Stimulated activated CD8-positive, alpha-beta memory T cell treated with anti-CD3 and anti-CD28 coated beads, Interleukin-12 subunit alpha, Interleukin-12 subunit beta, amount 100 ng/mL, for 1 hour (primary cell): ENCODE measurements around the gene HMGB4.

ENCODE experiments used
- DNase-seq: peaks from one replicate; pipeline ENCODE4 v3.0.0-alpha.2; 2020; ENCODE audit warnings: low read depth

The HMGB4 gene

DNA sequence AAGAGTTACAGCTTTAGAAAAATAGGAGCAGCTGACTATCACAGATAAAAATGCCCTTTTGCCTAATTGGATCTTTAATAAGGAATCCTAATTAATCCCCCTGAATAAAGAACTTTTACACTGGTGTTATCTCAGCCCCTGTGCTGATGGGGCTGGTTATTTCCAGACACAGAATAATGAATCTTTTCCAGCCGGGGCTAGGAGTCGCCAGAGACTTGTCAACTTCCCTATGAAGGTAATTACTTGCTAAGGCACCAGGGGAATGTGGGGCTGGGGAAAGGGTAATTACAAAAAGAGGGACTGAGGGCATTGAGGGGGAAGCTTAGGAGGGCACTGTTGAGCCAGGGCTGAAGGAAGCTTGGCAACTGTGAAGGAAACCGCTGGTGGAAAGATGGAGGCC lies 34.5 kb downstream of the HMGB4 start:
- DNase-seq = no peak

DNA sequence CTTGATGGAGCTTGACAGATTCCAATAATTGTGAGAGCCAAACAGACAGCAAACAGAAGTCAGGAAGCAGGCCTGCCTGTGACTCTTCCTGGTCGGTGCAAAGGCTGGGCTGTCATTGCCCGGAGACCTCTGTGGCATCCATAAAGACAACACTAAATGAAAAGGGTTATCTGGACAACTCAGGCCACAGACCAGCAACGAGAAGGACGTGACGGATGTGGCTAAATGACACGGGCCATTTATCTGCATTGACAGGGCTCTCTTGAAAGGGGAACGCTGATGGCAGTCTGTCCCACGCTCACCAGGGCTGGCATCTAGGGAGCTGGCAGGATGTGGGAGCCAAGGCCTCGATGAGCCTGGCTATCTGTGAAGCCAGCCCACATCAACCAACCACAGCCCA lies 35.0 kb downstream of the HMGB4 start:
- no peak for DNase-seq

DNA sequence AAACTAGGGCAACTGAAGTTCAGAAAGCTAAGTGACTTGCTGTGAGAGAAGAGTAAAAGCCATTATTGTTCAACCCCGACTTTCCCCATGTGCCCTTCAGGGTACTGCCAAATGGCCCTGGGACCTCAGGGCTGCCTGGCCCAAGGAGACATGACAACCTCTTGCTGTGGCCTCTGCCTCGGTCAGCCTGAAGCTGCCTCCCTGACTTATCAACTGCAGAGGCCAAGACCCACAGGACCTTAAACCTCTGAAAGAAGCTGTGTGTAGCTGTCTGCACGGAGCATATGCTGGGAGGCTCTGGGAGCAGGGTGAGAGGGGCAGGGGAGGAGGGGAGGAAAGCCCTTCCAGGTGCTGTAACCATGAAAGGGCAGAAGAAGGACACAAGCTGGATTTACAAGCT lies 35.9 kb downstream of the HMGB4 start:
- no peak for DNase-seq

DNA sequence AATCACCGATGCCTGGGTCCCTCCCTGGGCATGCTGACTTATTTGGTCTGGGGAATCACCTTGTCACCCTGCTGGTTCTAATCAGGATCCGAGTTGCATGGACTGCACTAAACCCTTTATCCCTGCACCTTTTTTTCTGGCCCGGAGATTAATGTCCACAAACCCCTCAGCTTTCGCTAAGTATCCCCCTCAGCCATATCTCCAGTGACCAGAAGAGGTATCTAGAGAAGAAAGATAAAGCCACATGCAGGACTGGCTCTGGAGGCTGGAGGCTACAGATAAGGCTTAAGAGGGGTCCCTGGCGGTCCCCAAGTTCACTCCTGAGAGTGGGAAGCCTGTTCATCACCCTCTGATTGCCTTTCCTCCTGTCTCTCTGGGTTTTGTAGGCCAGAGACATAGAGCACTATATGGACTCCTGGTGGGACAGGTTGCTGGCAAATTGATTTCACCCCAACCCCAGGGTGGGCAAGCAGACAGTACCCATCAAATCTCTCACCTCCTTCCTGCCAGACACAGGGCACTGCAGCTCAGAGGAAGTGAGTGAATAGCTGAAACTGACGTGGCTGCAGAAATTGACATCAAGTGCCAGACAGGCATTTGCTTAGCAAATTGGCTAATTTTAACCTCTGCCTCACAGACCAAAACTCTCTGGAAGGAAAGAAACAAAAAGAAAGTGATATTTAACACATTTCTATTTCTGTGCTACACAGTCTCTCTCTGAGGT lies 38.8 kb downstream of the HMGB4 start:
- no peak for DNase-seq

DNA sequence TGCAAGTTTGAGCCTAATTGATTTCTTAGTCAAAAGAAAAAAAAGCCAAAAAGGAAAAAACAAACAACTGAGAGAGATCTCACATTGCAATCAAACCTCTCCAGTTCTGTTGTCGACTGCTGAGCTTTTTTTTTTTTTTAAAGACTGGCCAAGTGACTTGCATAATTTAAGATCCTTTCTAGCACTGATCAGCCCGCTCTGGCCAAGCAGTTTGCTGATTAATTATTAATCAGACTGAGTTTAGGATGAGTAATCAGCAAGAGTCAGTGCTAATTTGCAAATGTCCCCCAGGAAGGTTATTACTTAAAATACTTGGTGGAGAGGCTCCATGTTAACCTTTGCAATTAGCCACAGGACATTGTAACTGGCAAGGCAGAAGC lies 39.3 kb downstream of the HMGB4 start:
- DNase-seq = no peak

DNA sequence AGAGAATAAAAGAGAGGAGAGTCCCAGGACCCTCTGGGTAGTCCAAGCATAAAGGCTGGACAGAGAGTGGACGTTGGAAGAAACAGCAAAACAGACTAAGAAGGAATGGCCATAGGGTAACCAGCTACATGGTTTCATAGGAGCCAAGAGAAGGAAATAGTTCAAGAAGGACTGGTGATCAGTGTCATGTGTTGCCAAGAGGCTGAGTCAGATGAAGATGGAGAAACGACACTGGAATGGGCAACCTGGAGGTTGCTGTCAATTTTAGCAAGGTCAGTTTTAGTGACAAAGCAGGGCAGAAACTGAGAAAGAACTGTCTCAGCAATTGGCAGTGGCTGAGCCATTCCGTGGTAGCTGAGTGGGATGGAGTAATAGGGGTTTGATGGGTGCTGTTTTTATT lies 41.4 kb downstream of the HMGB4 start:
- DNase-seq = no peak

DNA sequence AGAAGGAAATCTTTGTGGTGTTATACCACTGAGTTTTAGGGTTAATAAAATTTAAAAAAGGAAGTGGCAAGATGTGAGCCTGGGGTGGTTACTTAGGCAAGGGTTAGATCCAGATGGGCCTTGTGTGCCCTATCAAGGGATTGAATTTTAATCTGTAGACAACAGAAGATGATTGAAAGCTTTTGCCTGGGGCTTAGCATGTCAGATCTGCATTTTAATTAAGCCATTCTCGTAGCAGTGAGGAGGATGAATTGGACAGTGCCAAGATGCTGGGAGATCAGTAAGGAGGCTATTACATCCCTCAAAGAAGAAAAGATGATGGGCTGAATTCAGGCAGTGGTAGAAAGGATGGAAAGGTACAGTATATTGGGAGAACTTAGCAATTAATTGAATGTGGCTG lies 42.3 kb downstream of the HMGB4 start:
- DNase-seq = no peak

DNA sequence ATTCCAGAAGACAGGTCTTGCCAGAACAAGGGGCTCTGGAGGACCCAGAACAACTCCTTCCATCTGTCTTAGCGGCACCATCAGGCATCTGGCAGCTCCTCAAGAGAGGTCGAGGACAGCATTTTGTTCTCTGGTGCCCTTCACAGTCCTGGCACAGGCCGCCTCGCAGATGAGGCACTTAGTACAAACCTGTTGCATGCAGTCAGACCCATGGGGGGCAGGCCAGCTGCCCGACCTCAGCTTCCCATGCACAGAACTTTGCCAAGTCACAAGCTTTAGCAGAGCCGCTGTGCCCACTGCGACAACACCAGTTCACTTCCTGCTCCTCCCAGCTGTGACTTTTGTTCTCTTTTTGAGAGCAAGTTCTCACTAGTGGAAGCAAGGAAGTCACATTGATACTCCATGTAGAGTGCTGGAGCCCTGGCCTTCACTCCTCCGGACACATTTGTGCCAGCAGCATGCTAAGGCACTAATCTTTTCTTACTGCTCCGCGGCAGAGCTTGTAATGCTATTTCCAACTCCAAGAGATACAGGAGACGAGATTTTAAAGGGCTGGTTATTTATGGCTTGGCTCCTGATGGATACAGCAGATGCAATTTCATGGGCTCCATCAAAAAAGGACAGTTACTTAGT lies 44.6 kb downstream of the HMGB4 start:
- no peak for DNase-seq
